ENCODE data around the gene SORT1. TPM values are rescaled to one million over a fixed set of nuclear protein-coding genes. Genes with fewer than 3 reads are reported as not detected.
"Not testable (repeated sequence)": the region's sequence is repeated elsewhere in the genome, so short reads cannot be mapped to it uniquely, and the experiment has no call there.

Gene SORT1
- total and polyA plus RNA-seq, 4 donors, result 39.0 to 135 (median 57.4) TPM

- Histone ChIP-seq H3K36me3 (ENCODE audit: control insufficient read depth in 4 of 4, insufficient read depth in 4 of 4, low read length in 4 of 4) (peaks cover 0 to 7% (median under 1%) of the 10 kb centered on the region in 4 donors), H3K9me3 (ENCODE audit: control insufficient read depth in 4 of 4, insufficient read depth in 3 of 4, low read length in 3 of 4) (no peaks in the 10 kb centered on the region), H3K27ac (ENCODE audit: low read depth in 1 of 2, low read length in 1 of 2) (peak overlapping the region; percentile 71 to 92), H3K9ac (ENCODE audit: insufficient read depth in 1 of 2, low read length in 2 of 2) (peak overlapping the region in 1 of 2 donors; percentile 23), H3K27me3 (ENCODE audit: control insufficient read depth in 3 of 3, insufficient read depth in 3 of 3, low read length in 2 of 3) (no peaks in the 10 kb centered on the region), H3K4me3 (peak overlapping the region; percentile 19), H3K4me1 (ENCODE audit: control insufficient read depth in 5 of 5, insufficient read depth in 5 of 5, low read length in 5 of 5) (peaks cover 6 to 60% (median 16%) of the 10 kb centered on the region in 5 donors)
- DNase-seq (no peak), ATAC-seq (ENCODE audit: insufficient read depth, low FRiP score) (no peak)
- WGBS, 2 donors, result 13 to 16% methylated on average over 2 of the region's 2 CpGs
- TF ChIP-seq CTCF (IDR thresholded peaks at IDR 0.05; ENCODE audit: control extremely low read depth, extremely low read depth), result no peak
Observed at GRCh38 chr1:109396513-109396839, 1.2 kb downstream of the SORT1 start.

GRCh38 chr1:109395602-109396512, 1.9 kb downstream of the SORT1 start:
- peak overlapping the region; percentile 19 for H3K4me3 ChIP-seq
- H3K36me3 ChIP-seq (ENCODE audit: control insufficient read depth in 4 of 4, insufficient read depth in 4 of 4, low read length in 4 of 4), result peaks cover 0 to 1% (median 0%) of the 10 kb centered on the region in 4 donors
- DNase-seq (peak in 2 of 3 donors; percentile 25 to 35), ATAC-seq (ENCODE audit: insufficient read depth, low FRiP score) (no peak)
- no peaks in the 10 kb centered on the region for H3K27me3 ChIP-seq (ENCODE audit: control insufficient read depth in 3 of 3, insufficient read depth in 3 of 3, low read length in 2 of 3)
- H3K9ac ChIP-seq (ENCODE audit: insufficient read depth in 1 of 2, low read length in 2 of 2), result peak overlapping the region in 1 of 2 donors; percentile 23
- H3K27ac ChIP-seq (ENCODE audit: low read depth in 1 of 2, low read length in 1 of 2), result peak overlapping the region; percentile 83 to 90
- no peaks in the 10 kb centered on the region for H3K9me3 ChIP-seq (ENCODE audit: control insufficient read depth in 4 of 4, insufficient read depth in 3 of 4, low read length in 3 of 4)
- peaks cover 6 to 67% (median 16%) of the 10 kb centered on the region in 5 donors for H3K4me1 ChIP-seq (ENCODE audit: control insufficient read depth in 5 of 5, insufficient read depth in 5 of 5, low read length in 5 of 5)
- TF ChIP-seq CTCF (IDR thresholded peaks at IDR 0.05; ENCODE audit: control extremely low read depth, extremely low read depth), result no peak
- 38 to 40% methylated on average over 5 of the region's 5 CpGs for WGBS, 2 donors

DNA sequence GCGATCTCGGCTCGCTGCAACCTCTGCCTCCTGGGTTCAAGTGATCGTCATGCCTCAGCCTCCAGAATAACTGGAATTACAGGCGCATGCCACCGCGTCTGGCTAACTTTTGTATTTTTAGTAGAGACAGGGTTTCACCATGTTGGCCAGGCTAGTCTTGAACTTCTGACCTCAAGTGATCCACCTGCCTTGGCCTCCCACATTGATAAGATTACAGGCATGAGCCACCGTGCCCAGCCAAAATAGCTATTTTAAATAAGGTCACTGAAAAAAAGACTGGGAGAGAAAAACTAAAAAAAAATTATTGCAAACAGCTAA, 2.5 kb downstream of the SORT1 start:
- H3K4me1 ChIP-seq (ENCODE audit: control insufficient read depth in 5 of 5, insufficient read depth in 5 of 5, low read length in 5 of 5), result peaks cover 6 to 73% (median 23%) of the 10 kb centered on the region in 5 donors
- not testable (repeated sequence) for H3K4me3 ChIP-seq; H3K36me3 ChIP-seq (ENCODE audit: control insufficient read depth in 4 of 4, insufficient read depth in 4 of 4, low read length in 4 of 4); H3K9me3 ChIP-seq (ENCODE audit: control insufficient read depth in 4 of 4, insufficient read depth in 3 of 4, low read length in 3 of 4); H3K9ac ChIP-seq (ENCODE audit: insufficient read depth in 1 of 2, low read length in 2 of 2); DNase-seq; ATAC-seq (ENCODE audit: insufficient read depth, low FRiP score); H3K27me3 ChIP-seq (ENCODE audit: control insufficient read depth in 3 of 3, insufficient read depth in 3 of 3, low read length in 2 of 3)
- peak overlapping the region; percentile 53 to 83 for H3K27ac ChIP-seq (ENCODE audit: low read depth in 1 of 2, low read length in 1 of 2)
- WGBS, 2 donors, result 62 to 74% methylated on average over 8 of the region's 8 CpGs

GRCh38 chr1:109394591-109395281, 3.0 kb downstream of the SORT1 start:
- Histone ChIP-seq H3K36me3 (ENCODE audit: control insufficient read depth in 4 of 4, insufficient read depth in 4 of 4, low read length in 4 of 4) (no peaks in the 10 kb centered on the region), H3K9ac (ENCODE audit: insufficient read depth in 1 of 2, low read length in 2 of 2) (no peak overlapping the region), H3K27me3 (ENCODE audit: control insufficient read depth in 3 of 3, insufficient read depth in 3 of 3, low read length in 2 of 3) (no peaks in the 10 kb centered on the region), H3K27ac (ENCODE audit: low read depth in 1 of 2, low read length in 1 of 2) (peak overlapping the region; percentile 53 to 83), H3K4me1 (ENCODE audit: control insufficient read depth in 5 of 5, insufficient read depth in 5 of 5, low read length in 5 of 5) (peaks cover 6 to 78% (median 26%) of the 10 kb centered on the region in 5 donors), H3K4me3 (no peak overlapping the region), H3K9me3 (ENCODE audit: control insufficient read depth in 4 of 4, insufficient read depth in 3 of 4, low read length in 3 of 4) (no peaks in the 10 kb centered on the region)
- DNase-seq, result no peak
- 58 to 68% methylated on average over 5 of the region's 5 CpGs for WGBS, 2 donors
- no peak for ATAC-seq (ENCODE audit: insufficient read depth, low FRiP score)
- TF ChIP-seq CTCF (IDR thresholded peaks at IDR 0.05; ENCODE audit: control extremely low read depth, extremely low read depth), result no peak
